Measurements from ENCODE around the gene PPP1R2.
A peak's percentile ranks its signal among the peaks of the same experiment; 100 is the strongest.

The PPP1R2 gene

DNA sequence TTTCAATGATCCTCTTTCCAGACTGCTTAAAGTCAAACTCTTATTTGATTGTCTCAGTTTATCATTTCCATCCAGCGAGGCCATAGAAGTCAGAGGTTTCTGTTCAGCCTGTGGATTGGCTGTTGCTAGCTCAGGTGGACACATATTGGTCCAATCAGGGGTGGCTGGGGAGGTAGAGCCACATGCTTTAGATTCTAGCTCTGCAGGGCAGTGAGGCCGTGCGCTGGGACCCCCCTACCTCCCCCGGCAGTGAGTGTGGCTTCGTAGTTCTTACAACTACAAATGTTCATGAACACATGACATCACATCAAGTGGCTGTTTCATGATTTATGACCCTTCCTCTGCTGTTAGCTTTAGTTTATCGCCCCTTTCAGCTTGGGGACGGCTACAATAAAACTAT lies 22.6 kb upstream of the PPP1R2 start:
- DNase-seq (ENCODE audit: low read depth): no peak

DNA sequence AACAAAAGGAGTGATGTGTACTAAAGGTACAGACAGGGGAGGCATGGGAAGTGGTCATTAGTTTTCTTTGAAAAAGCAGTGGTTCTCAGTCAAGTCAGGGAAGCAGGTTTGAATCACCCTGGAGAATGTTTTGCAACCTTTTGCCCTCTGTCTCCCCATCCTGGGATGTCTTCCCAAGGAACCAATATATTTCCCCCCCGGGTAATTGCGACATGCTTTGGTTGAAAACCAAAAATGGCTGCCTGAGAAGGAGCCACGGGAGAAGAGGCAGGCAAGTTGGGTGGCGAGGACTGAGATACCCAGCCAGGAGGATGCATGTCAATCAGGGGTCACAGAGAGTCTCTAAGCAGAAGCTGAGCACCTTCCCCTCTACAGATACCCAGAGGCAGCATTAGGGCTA lies 20.2 kb upstream of the PPP1R2 start:
- DNase-seq (ENCODE audit: low read depth): no peak

DNA sequence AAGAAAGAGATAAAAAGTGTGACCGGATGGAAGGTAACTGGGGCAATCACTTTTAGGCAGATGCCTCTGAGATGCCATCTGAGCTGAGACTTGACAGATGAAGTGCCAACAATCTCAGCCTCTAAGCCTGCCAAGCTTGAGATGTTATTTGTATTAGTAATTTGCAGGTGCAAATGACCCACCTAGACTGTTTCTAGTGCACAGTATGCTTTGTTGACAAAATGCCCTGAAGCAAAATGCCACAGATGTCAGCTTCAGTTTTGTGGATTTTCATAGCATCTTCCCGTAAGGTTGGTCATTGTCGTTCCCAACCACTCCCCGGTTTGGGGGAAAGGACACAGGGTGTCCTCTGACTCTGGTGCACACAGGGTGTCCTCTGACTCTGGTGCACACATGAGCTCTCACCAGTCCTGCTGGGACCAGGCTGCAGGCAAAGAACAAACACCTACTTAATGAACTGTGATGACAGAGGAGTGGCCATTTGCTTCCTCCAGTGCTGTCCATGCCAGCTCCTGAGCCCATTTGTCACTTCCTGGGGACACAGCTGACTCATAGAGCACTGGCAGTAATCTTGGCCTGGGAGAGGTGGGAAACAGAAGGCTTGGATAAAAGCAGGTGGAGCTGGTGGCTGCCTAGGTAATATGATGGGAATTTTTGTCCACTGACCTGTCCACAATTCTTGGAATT lies 16.7 kb upstream of the PPP1R2 start:
- no peak for DNase-seq (ENCODE audit: low read depth)

GRCh38 chr3:195558602-195559001 lies 15.5 kb upstream of the PPP1R2 start:
- DNase-seq (ENCODE audit: low read depth): no peak

- no peak for DNase-seq (ENCODE audit: low read depth)
Observed at GRCh38 chr3:195557322-195557721, 14.2 kb upstream of the PPP1R2 start.

DNA sequence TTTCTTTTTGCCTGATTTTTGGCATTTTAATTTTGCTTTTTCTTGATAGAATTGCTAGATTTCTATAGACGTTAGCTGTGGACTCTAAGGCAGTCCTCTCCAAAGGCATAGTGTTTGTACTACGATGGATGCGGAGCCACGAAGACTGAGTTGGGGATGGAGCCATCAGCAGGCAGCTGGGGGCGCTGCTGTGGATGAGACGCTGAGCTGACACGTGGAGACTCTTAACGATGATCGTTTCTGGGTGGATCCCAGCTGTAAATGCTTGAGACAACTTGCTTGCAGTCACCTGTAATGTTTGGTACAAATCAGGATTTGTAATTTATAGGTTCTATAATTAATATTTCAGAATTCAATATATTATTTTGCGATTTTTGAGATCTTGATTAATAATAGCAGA lies 13.3 kb upstream of the PPP1R2 start:
- no peak for DNase-seq (ENCODE audit: low read depth)

DNA sequence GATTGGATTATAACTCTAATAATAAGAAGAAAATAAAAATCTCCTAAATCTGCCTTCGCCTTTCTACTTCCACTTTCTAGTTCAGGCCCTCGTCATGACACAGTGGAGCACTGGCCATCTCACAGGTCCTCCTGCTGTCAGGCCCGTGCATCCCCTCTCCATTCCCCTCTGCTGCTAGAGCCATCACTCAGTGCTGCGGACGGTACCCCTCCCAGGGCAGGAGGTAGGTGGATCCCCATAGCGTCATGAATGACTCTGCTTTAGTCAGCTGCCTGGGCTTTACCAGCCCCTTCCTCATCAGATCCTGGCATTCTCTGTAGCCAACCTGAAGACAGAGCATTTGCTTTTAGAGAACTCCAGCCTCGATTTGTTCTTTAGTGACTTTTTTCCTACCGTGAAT lies 12.0 kb upstream of the PPP1R2 start:
- no peak for DNase-seq (ENCODE audit: low read depth)

- no peak for DNase-seq (ENCODE audit: low read depth)
Observed at GRCh38 chr3:195554458-195554857, 11.3 kb upstream of the PPP1R2 start.

DNA sequence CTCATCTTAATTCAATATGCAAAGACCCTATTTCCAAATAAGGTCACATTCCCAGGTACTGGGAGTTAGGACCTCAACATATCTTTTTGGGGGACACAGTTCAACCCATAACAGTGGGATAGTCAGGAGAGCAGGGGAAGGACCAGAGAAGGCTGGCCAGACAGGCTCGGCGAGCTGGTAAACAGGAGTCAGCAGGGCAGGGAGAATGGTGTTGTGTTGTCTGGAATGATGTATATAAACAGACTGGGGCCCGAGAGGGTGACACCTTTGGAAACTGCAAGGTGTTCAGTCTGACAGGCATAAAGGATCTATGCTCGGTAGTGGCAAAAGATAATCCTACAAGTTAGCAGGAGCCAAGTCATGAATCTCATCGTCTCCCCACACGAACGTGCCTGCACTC lies 10.1 kb upstream of the PPP1R2 start:
- no peak for DNase-seq (ENCODE audit: low read depth)

- DNase-seq (ENCODE audit: low read depth): no peak
Observed at GRCh38 chr3:195551381-195551978, 8.4 kb upstream of the PPP1R2 start.

DNA sequence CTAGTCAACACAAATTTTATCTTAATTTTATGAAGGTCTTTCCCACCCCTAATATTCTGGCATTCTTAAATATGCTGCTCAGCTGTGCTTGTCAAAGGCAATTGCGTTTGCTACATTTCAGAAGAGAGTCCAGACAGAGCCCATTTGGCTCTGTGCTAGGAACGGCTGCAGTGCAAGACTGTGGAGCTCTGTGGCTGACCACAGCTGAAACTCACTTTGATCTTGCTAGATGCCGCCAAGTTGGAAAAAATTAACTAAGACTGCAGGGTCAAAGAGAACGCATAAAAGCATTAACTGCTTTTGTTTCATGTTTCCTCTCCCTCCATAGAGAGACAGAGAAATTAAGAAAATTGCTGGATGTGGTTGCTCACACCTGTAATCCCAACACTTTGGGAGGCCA lies 7.6 kb upstream of the PPP1R2 start:
- no peak for DNase-seq (ENCODE audit: low read depth)

DNA sequence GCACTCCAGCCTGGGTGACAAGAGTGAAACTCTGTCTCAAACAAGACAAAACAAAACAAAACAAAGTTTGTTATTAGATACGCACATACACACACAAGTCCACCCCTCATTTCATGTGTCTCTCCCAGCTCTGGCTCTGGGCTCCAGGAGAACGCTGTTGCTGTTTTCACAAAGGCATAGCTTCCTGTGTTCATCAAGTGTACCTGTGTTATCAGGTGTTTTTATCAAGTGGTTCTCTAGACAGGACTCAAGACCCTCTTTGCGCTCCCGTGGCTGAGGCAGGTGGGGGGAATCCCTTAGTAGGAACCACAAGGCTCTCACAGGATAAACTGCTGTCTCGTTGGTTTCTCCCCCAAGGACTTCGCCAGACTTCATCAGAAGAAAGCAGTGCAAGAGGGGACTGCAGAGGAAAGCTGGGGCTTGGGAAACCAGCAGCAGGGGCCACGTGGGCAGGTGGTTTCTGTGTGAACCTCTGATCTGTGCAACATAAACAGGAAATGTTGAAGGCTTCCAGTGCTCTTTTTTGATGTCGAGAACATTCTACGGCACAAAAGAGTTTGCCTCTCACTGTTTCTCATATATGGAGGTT lies 6.9 kb upstream of the PPP1R2 start:
- peak; percentile 61 for DNase-seq (ENCODE audit: low read depth)

DNA sequence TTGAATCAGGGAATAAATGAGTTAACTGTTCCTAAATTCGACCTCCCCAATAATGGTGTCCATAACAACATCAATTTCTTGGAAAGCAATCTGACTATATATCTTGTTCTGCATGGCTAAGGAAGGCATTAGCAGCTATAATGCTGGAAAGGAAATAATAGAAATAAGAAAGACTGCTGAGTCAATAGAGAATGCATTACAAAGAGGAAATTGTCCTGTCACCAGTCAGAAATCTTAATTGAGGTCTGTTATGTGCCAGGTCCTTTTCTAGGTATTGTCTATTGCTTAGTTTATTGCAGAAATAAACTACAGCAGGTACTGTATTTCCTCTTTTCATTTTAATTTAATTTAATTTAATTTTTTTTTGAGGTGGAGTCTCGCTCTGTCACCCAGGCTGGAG lies 5.9 kb upstream of the PPP1R2 start:
- no peak for DNase-seq (ENCODE audit: low read depth)

GRCh38 chr3:195548501-195548900 lies 5.4 kb upstream of the PPP1R2 start:
- no peak for DNase-seq (ENCODE audit: low read depth)

- no peak for DNase-seq (ENCODE audit: low read depth)
Observed at GRCh38 chr3:195548006-195548405, 4.9 kb upstream of the PPP1R2 start.

DNA sequence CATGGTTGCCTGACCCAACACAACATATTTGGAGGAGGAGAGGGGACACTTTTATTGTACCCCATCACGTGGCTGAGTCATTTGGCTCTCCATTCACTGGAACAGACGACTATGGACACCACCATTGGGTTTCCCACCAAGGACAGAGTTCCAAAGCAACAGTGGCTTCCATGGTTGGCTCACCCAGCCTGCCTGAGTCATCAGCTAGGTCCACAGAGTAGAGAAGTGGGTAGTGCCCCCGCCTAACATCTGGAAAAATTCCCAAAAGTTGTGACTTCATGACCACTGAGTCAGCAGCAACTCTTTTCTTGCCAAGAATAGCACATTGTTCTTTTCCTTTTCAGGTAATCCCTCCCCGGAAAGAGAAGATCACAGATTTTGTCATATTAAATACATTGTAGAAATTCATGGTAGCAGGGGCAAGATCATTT lies 3.0 kb upstream of the PPP1R2 start:
- DNase-seq (ENCODE audit: low read depth): no peak

- no peak for DNase-seq (ENCODE audit: low read depth)
Observed at GRCh38 chr3:195544634-195545033, 1.5 kb upstream of the PPP1R2 start.

DNA sequence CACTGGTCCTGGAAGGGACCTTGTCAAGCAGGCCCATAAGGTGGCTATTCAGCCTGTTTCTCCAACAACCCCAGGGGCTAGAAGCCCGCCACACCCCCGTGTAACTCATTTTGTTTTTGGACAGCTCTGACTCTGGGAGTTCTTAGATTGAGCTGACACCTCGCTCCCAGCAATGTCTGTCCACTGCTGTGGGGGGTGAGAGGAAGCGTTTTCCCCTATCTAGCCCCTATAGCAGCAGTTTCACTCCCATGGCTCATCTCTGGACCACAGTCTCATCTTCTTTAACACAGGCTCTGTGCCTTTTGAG lies 1.1 kb upstream of the PPP1R2 start:
- DNase-seq (ENCODE audit: low read depth): no peak

DNA sequence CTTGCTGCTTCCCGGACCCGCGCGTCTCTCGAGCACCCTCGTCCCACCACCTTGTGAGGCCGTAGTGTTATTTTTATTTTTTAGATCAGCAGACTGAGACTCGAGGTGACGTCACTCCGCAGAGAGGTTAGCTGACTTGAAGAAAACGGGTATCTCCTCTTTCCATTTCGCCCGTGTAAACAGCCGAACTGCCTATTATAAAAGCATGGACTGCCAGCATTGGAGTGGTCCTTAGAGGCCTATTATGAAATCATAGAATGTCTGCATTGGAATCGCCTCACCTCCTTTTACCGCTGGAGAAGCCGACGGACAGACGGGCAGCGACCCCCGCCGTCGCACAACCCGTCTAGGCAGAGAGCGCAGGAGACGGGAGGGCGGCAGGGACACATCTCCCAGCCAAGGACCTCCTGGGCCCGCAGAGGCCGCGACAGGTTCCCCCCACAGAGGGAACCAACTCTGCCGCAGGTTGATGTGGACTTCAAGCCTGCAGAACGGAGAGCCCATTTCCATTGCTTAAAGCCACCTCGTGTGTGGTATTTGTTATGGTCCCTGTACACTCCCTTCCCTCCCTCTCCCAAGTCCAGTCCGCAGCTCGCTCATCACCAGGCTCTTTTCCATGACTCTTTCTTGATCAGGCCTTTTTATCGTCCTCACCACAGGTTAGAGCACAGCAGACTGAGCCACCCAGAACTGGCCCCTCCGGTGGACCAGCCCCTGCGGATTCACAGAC lies 540 bp upstream of the PPP1R2 start:
- no peak for DNase-seq (ENCODE audit: low read depth)

DNA sequence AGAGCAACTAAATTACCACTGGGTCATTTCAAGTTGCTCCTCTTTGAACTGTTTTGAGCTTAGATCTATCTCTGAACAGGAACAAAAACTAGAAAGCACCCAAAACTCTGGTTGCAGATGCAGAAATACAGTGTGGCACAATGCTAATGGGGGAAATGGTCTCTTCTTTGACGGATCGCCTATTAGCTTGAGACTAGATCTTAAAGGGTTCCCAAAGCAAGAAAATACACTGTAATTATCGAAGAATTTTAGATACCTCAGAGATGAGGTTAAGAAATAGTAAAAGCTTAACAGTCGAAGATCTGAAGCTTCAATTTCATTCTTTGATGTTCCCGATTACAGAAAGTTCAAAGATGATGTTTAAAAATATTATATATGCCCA lies 818 bp downstream of the PPP1R2 start:
- DNase-seq (ENCODE audit: low read depth): no peak

DNA sequence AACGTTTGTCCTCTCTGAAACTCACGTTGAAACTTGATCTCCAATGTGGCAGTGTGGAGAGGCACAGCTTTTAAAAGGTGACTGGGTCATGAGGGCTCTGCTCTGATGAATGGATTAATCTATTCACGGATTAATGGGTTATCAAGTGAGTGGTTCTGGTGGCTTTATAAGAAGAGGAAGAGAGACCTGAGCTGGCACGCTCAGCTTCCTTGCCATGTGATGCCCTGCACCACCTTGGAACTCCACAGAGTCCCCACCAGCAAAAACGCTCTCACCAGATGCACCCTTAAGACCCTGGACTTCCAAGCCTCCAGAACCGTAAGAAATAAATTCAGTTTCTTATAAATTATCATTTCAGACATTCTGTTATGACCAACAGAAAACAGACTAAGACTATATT lies 2.6 kb downstream of the PPP1R2 start:
- DNase-seq (ENCODE audit: low read depth): no peak

GRCh38 chr3:195540027-195540426 lies 3.1 kb downstream of the PPP1R2 start:
- DNase-seq (ENCODE audit: low read depth): no peak

- no peak for DNase-seq (ENCODE audit: low read depth)
Observed at GRCh38 chr3:195539479-195539878, 3.6 kb downstream of the PPP1R2 start.

Data from activated T-helper 9 cell treated with anti-CD3 and anti-CD28 coated beads, Interleukin-2, amount 50 U/mL, for 16 hours (primary cell).